Right hindlimb (tissue), 1 donor: ENCODE results near the gene GHRH.

ENCODE experiments used
- DNase-seq: peaks from one replicate; pipeline ENCODE4 v3.0.0-alpha.2; 2018

The GHRH gene

GRCh38 chr20:37235065-37235464 lies 26.5 kb downstream of the GHRH start:
- no peak for DNase-seq

- no peak for DNase-seq
Observed at GRCh38 chr20:37234254-37234581, 27.4 kb downstream of the GHRH start.

- no peak for DNase-seq
Observed at GRCh38 chr20:37233548-37234253, 27.9 kb downstream of the GHRH start.

DNA sequence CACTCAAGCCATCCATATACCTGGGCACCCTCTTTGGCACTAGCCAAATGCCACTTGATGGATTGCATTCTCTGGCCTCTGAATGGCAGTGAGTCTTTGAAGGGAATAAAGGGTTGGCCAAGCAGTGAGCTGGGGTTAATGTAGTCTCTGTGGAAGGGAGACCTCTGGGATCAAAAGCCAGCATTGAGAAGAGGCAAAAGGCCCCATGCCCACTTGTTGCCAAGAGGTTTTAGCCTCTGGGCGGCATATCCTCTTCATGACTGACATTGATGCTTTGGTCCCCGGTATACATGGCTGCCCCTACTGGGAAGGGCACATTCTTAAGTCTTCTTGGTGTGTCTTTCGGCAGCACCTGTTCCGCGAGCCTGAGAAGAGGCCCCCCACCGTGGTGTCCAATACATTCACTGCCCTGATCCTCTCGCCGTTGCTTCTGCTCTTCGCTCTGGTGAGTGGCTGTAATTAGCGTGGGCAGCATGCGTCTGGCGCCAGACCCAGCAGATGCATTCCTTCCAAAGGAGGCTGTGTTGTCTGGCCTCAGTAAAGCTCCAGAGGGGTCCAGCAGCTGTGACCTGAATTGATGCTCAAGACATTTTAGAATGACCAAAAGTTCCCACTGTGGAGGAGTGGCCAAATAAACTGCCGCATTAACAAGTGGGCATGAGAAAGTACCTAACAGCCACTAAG lies 29.5 kb downstream of the GHRH start:
- peak; percentile 54 for DNase-seq

DNA sequence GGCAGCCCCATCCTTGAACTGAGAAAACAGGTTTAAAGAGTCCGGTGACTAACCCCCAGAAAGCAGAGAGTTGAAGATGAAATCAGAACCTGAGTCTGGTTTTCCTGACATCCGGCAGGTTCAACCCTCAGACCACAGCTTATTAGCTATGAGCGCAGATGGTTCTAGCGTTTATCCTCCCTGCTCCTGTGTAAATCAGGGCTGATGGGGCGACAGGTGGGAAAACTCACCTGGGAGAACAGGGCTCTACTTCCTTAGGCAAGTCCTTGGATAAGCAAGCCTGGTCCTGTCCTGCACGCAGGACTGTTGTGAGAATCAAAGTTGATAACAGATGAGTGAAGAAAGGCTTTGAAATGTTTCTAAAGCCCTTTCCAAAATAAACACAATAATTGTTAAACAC lies 31.4 kb downstream of the GHRH start:
- no peak for DNase-seq

- no peak for DNase-seq
Observed at GRCh38 chr20:37229357-37229756, 32.3 kb downstream of the GHRH start.

GRCh38 chr20:37228656-37229055 lies 33.0 kb downstream of the GHRH start:
- DNase-seq, result no peak

DNA sequence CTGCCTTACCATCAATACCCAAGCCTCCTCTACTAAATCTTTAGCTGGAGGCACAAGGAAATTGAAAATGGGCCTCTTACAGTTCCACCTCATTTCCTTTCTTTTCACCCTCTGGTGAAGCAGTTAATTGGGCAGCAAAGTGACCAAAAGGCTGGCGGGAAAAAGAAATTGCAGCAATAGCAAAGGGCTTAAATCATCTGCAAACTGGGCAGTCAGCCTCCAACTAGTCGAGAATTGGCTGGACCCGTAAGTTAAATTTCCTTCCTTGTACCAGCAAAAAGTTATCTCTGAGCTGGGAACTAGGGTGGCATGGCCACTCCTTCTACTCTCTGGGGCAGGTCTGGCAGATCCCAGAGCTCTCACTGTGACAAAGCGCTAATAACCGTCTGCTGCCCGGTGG lies 33.5 kb downstream of the GHRH start:
- no peak for DNase-seq

- DNase-seq, result peak; percentile 43
Observed at GRCh38 chr20:37226889-37227288, 34.7 kb downstream of the GHRH start.

GRCh38 chr20:37225146-37225545 lies 36.5 kb downstream of the GHRH start:
- DNase-seq, result no peak

DNA sequence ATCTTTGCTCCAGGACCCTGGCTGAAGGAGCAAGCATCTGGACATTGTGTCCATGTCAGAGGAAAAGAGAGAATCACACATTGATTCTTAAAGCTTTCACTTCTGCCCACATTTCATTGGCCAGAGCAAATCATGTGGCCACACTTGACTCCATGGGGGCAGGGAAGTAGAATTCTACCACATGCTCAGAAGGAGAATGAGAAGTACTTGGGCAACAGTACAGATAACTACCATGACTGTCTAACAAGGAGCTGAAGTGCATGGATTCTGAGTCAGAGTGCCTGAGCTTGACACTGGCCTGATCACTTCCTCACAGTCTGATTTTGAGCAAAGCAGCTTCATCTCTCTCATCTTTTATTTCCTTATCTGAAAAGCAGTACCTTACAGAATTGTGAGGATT lies 38.6 kb downstream of the GHRH start:
- no peak for DNase-seq

DNA sequence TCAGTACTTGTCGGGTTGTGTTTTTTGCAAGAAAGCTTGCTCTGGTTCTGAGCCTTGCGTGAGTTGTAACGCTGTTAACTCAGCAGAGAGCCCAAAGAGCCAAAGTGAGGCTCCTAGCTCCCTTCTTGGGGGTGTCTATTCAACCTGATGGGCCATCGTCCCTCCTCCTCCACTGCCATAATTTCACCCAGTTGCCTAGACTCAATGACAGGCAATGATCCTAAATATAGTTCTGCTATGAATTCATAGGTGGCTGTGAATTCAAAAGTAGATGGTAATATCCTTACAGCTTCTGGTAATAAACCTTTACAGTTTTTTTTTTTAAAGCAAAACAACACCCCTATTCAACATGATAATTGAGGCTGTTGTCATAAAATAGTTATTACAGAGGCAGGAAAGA lies 39.5 kb downstream of the GHRH start:
- no peak for DNase-seq

- no peak for DNase-seq
Observed at GRCh38 chr20:37220731-37221130, 40.9 kb downstream of the GHRH start.

- DNase-seq, result no peak
Observed at GRCh38 chr20:37219751-37220668, 41.6 kb downstream of the GHRH start.

- no peak for DNase-seq
Observed at GRCh38 chr20:37218976-37219375, 42.6 kb downstream of the GHRH start.

DNA sequence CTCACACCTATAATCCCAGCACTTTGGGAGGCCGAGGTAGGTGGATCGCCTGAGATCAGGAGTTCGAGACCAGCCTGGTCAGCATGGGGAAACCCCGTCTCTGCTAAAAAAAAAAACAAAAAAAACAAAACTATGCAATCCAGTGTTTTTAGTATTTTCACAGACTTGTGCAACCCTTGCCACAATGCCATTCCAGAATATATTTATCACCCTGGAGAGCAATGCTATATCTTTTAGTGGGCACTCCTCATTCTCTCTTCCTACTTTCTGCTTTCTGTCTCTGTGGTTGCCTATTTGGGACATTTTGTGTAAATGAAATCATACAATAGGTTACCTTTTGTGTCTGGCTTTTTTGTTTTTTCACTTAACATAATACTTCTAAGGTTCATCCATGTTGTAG lies 43.2 kb downstream of the GHRH start:
- DNase-seq, result no peak

GRCh38 chr20:37209661-37210314 lies 51.8 kb downstream of the GHRH start:
- DNase-seq, result no peak

- no peak for DNase-seq
Observed at GRCh38 chr20:37209193-37209592, 52.4 kb downstream of the GHRH start.

- DNase-seq, result no peak
Observed at GRCh38 chr20:37207171-37207570, 54.4 kb downstream of the GHRH start.

- no peak for DNase-seq
Observed at GRCh38 chr20:37205794-37206193, 55.8 kb downstream of the GHRH start.

GRCh38 chr20:37205130-37205529 lies 56.5 kb downstream of the GHRH start:
- DNase-seq, result no peak

GRCh38 chr20:37204056-37204455 lies 57.6 kb downstream of the GHRH start:
- no peak for DNase-seq

DNA sequence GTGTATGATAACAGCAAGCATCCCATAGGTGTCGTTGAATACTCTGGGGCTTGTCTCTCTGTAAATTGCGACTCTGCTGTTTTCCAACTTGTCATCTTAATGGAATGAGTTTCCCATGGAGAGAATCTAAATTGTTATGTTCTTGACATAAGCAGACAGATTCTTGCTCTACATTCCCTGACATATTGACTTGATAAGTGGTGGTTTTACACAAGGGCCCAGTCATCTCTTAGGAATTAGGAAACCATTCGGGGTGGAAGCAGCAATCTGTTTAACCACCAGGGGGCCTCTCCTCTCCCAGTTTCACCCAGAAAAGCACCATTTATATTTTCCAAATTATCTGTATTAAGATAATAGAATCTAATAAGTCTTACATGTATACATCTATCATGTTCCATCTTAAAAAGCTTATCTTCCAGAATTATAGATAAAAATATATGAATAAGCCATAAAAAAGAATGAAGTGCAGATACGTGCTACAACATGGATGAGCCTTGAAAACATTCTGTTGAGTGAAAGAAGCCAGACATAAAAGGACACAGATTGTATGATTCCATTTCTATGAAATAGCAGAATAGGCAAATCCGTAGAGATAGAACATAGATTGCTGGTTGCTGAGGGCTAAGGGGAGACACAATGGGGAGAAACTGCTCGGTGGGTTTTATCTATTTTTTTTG lies 59.2 kb downstream of the GHRH start:
- DNase-seq, result no peak
